Measurements from ENCODE around the gene CLCNKA.
"Not testable (repeated sequence)": the region's sequence is repeated elsewhere in the genome, so short reads cannot be mapped to it uniquely, and the experiment has no call there.

Gene CLCNKA

GRCh38 chr1:16042096-16042495 lies 20.3 kb downstream of the CLCNKA start:
- DNase-seq (ENCODE audit: low read depth) = no peak

GRCh38 chr1:16042654-16043053 lies 20.8 kb downstream of the CLCNKA start:
- DNase-seq (ENCODE audit: low read depth) = not testable (repeated sequence)

DNA sequence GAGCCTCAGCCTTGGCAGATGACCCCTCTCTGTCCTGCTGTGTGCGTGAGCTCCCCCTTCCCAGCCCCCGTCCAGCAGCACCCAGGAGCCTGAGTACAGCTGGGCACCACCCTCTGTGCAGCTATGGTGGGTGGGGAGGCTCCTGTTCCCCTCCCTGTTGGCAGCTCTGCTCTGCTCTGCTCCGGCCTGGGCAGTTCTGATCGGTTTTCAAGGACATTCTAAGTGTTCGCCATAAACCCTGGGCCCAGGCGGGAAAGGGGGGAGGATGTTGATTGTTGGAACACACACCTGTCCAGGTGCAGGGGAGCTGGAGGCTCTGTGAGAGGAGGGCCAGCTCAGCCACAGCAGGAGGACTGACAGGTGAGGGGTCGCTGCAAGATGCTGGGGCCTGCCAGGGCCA lies 21.7 kb downstream of the CLCNKA start, which contains the start of gene CLCNKB:
Gene CLCNKB (plus strand): TSS at position 262 of the 400 bp plus-strand sequence. CDS start 711 bp downstream, outside the sequence.
- DNase-seq (ENCODE audit: low read depth) = no peak

- DNase-seq (ENCODE audit: low read depth) = no peak
Observed at GRCh38 chr1:16043950-16044349, 22.1 kb downstream of the CLCNKA start.

GRCh38 chr1:16046842-16047241 lies 25.0 kb downstream of the CLCNKA start:
- no peak for DNase-seq (ENCODE audit: low read depth)

DNA sequence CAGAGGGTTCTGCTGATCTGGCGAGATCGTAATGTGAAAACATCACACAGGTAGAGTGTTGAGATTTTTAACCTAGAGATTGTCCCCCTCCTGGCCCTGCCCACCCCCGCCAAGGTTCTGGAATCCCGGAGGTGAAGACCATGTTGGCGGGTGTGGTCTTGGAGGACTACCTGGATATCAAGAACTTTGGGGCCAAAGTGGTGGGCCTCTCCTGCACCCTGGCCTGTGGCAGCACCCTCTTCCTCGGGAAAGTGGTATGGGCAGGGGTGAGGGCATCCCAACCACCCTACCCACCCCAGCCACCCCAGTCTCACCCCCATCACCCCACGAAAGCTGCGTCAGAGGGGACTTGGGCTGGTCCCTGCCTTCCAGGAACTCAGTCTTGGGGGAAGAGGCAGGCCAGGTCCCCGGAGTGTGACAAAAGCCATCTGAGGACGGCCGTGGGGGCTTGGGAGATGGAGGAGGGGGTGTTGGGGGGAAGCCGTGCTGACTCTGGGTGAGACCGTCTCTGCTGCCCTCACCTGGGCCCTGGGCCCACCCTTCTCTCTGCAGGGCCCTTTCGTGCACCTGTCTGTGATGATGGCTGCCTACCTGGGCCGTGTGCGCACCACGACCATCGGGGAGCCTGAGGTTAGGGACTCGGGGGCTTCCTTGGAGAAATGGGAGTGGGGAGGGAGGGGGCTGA lies 26.1 kb downstream of the CLCNKA start:
- DNase-seq (ENCODE audit: low read depth) = no peak

- peak; percentile 26 for DNase-seq (ENCODE audit: low read depth)
Observed at GRCh38 chr1:16048573-16049189, 26.8 kb downstream of the CLCNKA start.

DNA sequence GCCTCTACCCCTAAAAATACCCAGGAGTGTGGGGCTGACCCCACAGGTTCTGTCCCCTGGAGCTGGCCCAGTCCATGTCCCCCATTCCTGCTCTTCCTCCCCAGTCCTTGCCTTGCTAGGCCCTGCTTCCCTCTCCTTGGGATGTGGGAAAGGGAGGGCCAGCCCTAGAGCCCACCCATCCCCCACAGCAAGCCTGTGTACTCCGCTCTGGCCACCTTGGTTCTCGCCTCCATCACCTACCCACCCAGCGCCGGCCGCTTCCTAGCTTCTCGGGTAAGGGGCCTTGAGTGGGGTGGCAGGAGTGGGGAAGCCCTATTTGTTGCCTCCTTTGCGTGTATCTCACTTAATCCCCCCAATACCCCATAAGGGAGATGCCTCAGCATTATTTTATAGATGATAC lies 28.5 kb downstream of the CLCNKA start:
- no peak for DNase-seq (ENCODE audit: low read depth)

DNA sequence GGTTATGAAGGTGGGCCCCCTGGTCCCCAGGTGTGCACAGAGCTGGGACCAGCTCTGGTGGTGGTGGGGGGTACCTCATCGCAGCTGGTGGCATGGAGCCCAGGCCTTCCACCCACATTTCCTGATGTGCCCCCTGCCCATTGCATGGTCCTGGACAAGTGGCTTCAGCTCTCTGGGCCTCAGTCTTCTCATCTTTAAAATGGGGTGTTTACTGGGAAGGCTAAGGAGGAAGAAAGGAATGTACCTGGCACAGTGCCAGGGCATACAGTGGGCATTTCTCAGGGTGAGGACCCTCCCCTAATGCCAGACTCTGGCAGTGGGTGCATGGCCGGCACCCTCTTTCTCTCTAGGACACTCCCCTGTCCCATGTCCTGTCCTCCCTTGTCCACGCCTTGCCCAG lies 29.2 kb downstream of the CLCNKA start:
- no peak for DNase-seq (ENCODE audit: low read depth)

GRCh38 chr1:16051949-16052348 lies 30.1 kb downstream of the CLCNKA start:
- DNase-seq (ENCODE audit: low read depth) = not testable (repeated sequence)

- no peak for DNase-seq (ENCODE audit: low read depth)
Observed at GRCh38 chr1:16053781-16054502, 32.1 kb downstream of the CLCNKA start.

GRCh38 chr1:16054598-16055540 lies 33.0 kb downstream of the CLCNKA start:
- no peak for DNase-seq (ENCODE audit: low read depth)

DNA sequence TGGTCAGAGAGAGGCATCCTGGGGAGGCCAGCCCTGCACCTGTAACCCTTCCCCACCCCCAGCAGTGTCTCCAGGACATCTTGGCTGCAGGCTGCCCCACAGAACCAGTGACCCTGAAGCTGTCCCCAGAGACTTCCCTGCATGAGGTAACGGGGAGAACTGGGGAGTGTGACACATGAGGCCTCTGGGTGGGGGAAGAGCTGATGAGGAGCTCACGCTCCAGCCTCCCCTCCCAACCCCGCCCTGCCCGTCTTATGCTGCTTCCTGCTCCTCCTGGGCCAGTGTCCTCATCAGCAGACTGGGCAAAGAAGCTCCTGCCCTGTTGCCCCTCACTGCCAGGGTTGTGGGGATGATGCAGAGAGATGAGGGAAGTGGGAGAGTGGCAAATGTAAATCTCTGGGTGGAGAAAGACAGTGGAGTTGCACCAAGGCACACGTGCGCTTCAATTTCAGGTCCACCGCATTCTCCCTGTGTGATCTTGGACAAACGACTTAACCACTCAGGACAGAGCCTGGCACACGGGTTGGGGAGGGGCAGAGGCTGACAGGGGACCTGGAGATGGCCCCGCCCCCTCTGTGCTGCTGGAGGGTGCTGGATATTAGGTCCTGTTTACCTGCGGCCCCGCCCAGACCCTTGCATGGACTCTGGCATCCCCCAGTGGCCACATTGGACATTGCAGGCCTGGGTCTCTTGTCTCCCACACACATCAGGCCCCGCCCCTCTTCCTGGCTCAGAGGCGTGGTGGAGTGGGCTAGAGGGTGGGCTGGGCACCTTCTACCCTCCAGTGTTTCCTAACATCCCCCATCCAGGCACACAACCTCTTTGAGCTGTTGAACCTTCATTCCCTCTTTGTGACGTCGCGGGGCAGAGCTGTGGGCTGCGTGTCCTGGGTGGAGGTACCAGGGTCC lies 34.0 kb downstream of the CLCNKA start:
- DNase-seq (ENCODE audit: low read depth) = peak; percentile 58

DNA sequence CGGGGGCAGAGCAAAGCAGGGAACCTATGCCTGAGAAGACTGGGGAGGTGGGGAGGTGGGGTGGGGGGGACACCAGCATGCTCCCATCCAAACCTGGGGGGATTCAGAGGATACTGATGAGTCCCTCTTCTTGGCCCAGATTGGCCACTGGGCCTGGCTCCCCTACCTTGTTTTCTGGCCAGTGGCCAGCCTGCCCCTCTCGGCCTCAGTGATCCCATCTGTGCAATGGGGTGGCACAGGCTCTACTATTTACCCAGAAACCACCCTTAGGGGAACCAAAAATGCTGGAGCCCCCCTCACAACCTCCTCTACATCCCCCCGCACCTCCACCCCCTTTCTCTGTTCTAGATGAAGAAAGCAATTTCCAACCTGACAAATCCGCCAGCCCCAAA lies 34.7 kb downstream of the CLCNKA start:
- DNase-seq (ENCODE audit: low read depth) = not testable (repeated sequence)

DNA sequence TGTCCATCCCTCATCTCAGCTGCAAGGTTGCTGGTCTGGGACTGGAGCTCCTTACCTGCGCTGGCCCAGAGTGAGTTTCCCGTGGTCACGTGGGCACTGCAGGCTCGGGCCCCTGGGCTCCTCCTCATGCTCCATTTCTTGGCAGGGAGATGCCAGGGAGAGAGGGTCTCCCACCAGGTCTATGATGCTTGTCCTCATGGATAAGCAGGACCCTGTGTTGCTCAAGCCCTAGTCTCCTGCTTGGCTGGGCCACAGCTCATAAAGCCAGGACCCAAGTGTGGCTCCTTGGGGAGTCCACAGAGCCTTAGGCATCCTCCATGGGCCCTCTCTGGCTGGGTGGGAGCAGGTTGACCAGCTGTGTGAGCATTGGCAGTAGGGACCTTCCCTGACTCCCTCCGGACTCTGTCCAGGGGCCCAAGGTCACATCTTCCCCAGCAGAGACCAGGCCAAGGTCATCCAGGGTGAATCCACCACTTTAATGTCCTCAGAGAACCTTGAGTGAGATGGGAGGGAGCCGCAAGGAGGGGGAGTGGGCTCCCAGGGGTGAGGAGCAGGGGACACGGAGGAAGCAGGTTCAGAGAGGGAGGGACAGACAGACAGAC lies 35.6 kb downstream of the CLCNKA start:
- not testable (repeated sequence) for DNase-seq (ENCODE audit: low read depth)

DNA sequence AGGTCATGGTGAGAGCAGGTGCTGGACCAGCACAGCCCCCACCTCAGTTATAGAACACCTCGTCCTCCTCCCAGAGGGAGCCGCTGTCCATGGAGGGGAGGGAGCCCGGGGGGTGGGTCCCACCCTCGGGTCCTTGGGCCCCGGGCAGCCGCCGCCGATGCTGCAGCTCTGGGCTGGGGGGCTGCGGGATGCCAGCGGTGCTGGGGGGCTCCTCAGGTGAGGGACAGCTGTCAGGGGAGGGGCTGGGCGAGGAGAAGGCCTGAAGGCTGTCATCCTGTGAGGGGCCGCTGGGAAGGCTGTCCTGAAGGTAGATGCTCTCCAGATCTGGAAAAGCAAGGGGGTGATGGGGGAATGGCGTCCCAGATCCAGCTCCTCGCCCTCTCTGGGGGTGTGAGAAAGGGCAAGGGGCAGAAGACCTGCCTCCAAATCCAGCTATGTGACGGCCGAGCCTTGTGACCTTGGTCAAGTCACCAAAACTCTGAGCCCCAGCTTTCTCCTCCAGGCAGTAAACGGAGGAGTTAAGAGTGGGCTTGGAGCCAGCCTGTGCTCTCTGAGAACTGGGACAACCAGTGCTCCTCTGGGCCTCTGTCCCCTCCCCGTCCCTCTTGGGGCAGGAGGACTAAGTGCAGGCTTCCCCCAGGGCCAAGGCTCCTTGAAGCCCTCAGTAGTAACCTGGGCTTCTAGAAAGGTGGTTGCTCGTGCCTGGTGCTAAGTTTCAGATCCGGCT lies 36.7 kb downstream of the CLCNKA start:
- not testable (repeated sequence) for DNase-seq (ENCODE audit: low read depth)

DNA sequence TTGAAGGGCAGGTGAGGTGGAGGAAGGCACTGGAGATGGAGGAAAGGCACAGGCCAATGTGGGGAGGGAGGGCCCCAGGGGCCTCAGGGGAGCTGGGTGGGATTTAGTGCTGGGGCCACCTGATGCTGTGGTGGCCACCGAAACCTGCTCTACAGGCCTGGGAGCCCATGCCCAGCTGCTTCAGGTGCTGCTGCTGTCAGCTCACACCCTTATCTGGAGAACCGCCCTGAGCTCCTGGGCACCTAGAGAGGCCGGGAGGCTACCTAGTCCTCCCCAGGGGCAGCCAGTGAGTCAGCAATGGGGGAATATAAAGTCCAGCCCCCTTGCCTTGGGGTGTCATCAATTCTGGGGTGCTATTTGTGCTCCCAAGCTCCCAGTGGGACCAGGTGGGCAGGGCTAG lies 39.4 kb downstream of the CLCNKA start:
- DNase-seq (ENCODE audit: low read depth) = no peak

- not testable (repeated sequence) for DNase-seq (ENCODE audit: low read depth)
Observed at GRCh38 chr1:16061989-16062686, 40.3 kb downstream of the CLCNKA start.

DNA sequence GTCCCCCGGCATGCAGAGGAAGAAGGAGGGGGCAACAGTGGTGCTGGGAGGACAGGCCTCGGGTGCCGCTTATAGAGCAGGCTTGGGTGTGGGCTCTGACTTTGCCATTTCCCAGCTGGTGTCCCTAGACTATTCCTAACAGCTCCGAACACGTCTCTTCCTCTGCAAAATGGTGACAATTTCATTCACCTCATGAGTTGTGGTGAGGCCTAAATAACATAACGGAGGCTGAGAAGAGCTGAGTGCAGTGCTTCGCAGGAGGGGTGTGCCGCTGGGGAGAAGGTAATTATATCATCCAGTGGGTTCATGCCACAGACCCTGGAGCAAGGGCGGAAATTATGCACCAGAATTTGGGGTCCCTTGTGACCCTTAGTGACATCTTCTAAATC lies 40.8 kb downstream of the CLCNKA start:
- DNase-seq (ENCODE audit: low read depth) = not testable (repeated sequence)

Measured in fibroblast of the conjunctiva (primary cell).